ENCODE measurements around the gene ADAMTS15.

Gene ADAMTS15

DNA sequence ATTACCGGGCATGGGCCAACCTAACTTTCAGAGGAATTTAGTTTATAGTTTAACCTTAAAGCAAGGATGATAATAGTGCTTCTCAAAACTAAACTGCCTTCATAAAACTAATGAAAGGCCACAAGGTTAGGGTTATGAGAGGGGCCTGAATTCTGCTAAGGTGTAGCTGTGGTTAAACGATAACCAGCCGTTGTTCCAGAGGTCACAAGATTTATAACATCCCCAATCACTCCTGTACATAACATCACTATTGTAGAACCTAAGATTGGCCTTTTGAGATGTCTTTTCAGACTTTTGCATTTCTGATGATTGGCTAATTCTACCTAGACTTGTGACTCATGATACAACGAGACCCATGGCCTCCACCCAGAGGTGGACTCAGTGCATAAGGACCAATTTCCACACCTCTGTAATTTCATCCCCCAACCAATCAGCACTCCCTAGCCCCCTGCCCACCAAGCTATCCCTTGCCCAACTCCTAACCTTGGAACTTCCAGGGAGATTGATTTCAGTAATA, 69.8 kb downstream of the ADAMTS15 start:
- Histone ChIP-seq H3K4me3 (ENCODE audit: low read depth, low read length) (no peak overlapping the region), H3K36me3 (ENCODE audit: control insufficient read depth, insufficient read depth, low read length) (no peaks in the 10 kb centered on the region), H3K9ac (ENCODE audit: low read depth, low read length) (no peak overlapping the region), H3K4me1 (ENCODE audit: control insufficient read depth, insufficient read depth, low read length) (peaks cover 19% of the 10 kb centered on the region), H3K9me3 (ENCODE audit: control insufficient read depth, insufficient read depth, low read length) (no peaks in the 10 kb centered on the region), H3K27me3 (ENCODE audit: control insufficient read depth, insufficient read depth, low read length) (0 out of 2 replicates have a peak, but pooled peaks cover 2% of the 10 kb centered on the region), H3K27ac (ENCODE audit: low read depth, low read length) (no peak overlapping the region)

DNA sequence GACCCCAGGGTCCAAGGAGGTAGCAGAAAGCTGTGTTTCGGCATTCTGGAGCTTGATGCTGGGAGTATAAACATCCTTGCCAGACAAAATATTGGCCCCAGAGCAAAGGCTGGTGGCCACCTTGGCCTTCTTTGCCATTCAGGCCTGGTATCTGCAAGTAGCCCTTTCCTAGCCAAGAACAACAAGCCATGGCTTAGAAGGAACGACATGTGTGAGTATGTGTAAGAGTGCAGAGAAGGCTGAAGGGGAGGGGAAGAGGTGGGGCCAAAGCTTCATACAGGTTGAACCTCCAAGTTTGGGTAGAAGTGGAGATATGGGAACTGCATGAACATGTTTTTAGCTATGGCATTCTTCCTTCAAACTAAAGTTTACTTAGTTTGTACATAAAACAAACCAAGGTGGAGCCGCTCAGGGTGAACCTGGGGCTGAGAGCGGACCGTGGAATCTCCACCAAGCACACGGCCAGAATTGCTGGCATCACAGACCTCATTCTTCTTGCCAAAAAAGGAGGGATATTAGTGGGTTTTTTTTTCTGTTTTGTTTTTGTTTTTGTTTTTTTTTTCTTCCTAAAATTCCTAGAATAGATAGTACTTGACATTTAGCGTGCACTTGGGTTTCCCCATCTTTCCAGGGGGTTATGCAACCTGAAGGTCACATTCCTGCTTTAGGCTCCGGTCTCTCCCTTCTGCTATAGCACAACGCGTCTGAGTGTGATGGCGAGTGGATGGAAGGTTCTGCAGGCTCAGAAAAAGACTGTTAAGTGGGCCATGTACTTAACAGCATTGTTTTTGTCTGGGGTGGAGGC, 70.9 kb downstream of the ADAMTS15 start:
- Histone ChIP-seq H3K4me1 (ENCODE audit: control insufficient read depth, insufficient read depth, low read length) (peaks cover 26% of the 10 kb centered on the region), H3K27me3 (ENCODE audit: control insufficient read depth, insufficient read depth, low read length) (0 out of 2 replicates have a peak, but pooled peaks cover 4% of the 10 kb centered on the region), H3K9me3 (ENCODE audit: control insufficient read depth, insufficient read depth, low read length) (no peaks in the 10 kb centered on the region)

DNA sequence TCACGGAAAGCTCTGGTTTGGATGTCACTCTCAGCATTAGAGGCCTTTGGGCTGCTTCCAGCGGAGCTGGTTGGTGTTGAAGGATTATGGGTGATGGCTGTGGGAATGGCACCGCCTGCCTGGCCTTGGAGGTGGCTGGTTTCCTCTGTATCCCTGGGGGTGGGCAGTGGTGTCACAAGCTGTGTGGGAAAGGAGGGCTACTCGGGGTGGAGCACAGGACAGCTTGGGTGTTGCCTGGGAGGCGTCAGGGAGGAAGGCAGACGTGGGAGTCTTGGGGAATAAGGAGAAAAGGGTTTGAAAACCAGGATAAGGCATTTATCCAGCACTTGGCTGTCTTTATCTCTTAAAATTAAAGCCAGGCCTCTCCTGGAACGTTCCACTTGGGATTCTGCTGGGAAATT, 71.8 kb downstream of the ADAMTS15 start:
- Histone ChIP-seq H3K27me3 (ENCODE audit: control insufficient read depth, insufficient read depth, low read length) (0 out of 2 replicates have a peak, but pooled peaks cover 4% of the 10 kb centered on the region), H3K9me3 (ENCODE audit: control insufficient read depth, insufficient read depth, low read length) (no peaks in the 10 kb centered on the region), H3K4me1 (ENCODE audit: control insufficient read depth, insufficient read depth, low read length) (peaks cover 26% of the 10 kb centered on the region), H3K36me3 (ENCODE audit: control insufficient read depth, insufficient read depth, low read length) (no peaks in the 10 kb centered on the region), H3K9ac (ENCODE audit: low read depth, low read length) (no peak overlapping the region), H3K4me3 (ENCODE audit: low read depth, low read length) (no peak overlapping the region), H3K27ac (ENCODE audit: low read depth, low read length) (no peak overlapping the region)

More for the DNA sequence above, 70.9 kb downstream of the ADAMTS15 start:
- H3K27ac ChIP-seq (ENCODE audit: low read depth, low read length) = no peak overlapping the region
- no peak overlapping the region for H3K9ac ChIP-seq (ENCODE audit: low read depth, low read length)
- H3K4me3 ChIP-seq (ENCODE audit: low read depth, low read length) = no peak overlapping the region
- H3K36me3 ChIP-seq (ENCODE audit: control insufficient read depth, insufficient read depth, low read length) = no peaks in the 10 kb centered on the region

DNA sequence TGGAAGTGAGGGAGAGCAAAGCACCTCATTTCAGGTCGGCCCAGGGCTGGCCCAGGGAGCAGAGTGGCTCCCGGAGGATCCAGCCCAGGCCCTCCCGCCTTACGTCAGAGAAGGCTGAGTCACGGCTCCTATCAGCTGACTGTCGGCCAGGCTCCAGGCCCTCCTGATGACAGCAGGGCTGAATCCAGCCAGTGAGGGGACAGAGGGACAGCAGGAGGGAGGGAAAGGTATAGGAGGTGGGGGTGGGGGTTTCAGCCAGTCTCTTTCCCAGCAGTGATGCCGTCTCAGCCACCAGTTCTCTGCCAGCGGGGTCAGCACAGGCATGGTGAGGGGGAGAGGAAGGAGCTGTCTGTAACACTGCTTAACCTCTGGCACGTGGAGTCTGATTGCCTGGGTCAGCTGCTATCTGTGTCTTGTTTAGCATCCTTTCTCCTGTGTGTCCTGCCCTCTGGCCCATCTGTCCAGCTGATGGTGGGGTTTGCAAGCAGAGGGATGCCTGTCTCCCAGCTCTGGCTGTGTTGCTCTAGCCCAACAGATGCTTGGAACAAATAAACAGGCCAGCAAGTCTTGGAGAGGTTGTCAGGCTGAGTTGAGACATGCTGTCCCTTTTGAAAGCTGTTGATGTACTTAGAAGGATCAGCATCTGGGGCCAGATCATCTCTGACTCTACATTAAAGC, 74.0 kb downstream of the ADAMTS15 start:
- Histone ChIP-seq H3K9ac (ENCODE audit: low read depth, low read length) (no peak overlapping the region), H3K27ac (ENCODE audit: low read depth, low read length) (peak overlapping the region; percentile 21), H3K9me3 (ENCODE audit: control insufficient read depth, insufficient read depth, low read length) (no peaks in the 10 kb centered on the region), H3K36me3 (ENCODE audit: control insufficient read depth, insufficient read depth, low read length) (no peaks in the 10 kb centered on the region), H3K4me1 (ENCODE audit: control insufficient read depth, insufficient read depth, low read length) (peaks cover 15% of the 10 kb centered on the region), H3K4me3 (ENCODE audit: low read depth, low read length) (no peak overlapping the region), H3K27me3 (ENCODE audit: control insufficient read depth, insufficient read depth, low read length) (0 out of 2 replicates have a peak, but pooled peaks cover 4% of the 10 kb centered on the region)

DNA sequence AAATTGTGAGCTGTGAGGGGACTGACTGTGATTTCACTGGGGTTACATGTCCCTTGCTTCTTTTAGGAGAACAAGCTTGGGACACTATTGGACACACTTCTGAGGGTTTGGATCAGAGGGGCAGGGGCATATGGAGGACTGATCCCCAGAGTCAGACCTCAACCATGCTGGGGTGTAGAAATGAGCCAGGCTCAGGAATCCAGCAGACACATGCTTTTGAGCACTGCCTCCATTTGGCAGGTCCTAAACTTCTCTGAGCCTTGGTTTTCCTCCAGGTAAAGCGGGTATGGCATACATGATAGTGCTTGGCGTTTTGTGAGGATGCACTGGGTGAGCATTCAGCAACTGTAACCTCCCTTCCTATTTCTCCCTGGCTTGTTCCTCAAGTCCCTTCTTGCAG, 74.7 kb downstream of the ADAMTS15 start:
- Histone ChIP-seq H3K36me3 (ENCODE audit: control insufficient read depth, insufficient read depth, low read length) (no peaks in the 10 kb centered on the region), H3K4me1 (ENCODE audit: control insufficient read depth, insufficient read depth, low read length) (peaks cover 15% of the 10 kb centered on the region), H3K9me3 (ENCODE audit: control insufficient read depth, insufficient read depth, low read length) (no peaks in the 10 kb centered on the region), H3K9ac (ENCODE audit: low read depth, low read length) (no peak overlapping the region), H3K27ac (ENCODE audit: low read depth, low read length) (no peak overlapping the region), H3K4me3 (ENCODE audit: low read depth, low read length) (no peak overlapping the region), H3K27me3 (ENCODE audit: control insufficient read depth, insufficient read depth, low read length) (peaks cover 4% of the 10 kb centered on the region; the same call in 1 of the 2 replicates)

DNA sequence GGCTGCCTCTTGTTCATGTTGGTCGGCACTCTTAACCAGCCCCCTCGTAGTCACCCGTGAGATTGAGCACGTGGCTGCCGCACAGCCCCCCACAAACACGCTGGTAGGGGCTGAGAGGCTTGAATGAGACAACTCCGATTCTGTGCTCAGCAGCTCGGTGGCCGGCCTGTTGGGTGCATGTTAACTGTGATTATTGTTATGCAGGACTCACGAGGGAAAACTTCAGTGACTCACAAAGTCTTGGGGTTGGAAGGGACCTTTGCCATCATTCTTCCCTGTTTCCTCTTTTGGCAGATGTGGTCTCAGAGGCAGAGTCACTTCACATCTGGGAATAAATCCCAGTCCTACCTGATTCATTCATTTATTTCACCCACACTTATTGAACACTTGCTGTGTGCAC, 75.2 kb downstream of the ADAMTS15 start:
- no peak overlapping the region for H3K4me3 ChIP-seq (ENCODE audit: low read depth, low read length)
- no peaks in the 10 kb centered on the region for H3K36me3 ChIP-seq (ENCODE audit: control insufficient read depth, insufficient read depth, low read length)
- H3K4me1 ChIP-seq (ENCODE audit: control insufficient read depth, insufficient read depth, low read length) = peaks cover 15% of the 10 kb centered on the region
- no peaks in the 10 kb centered on the region for H3K9me3 ChIP-seq (ENCODE audit: control insufficient read depth, insufficient read depth, low read length)
- no peak overlapping the region for H3K9ac ChIP-seq (ENCODE audit: low read depth, low read length)
- H3K27me3 ChIP-seq (ENCODE audit: control insufficient read depth, insufficient read depth, low read length) = peaks cover 4% of the 10 kb centered on the region; the same call in 1 of the 2 replicates
- H3K27ac ChIP-seq (ENCODE audit: low read depth, low read length) = no peak overlapping the region

DNA sequence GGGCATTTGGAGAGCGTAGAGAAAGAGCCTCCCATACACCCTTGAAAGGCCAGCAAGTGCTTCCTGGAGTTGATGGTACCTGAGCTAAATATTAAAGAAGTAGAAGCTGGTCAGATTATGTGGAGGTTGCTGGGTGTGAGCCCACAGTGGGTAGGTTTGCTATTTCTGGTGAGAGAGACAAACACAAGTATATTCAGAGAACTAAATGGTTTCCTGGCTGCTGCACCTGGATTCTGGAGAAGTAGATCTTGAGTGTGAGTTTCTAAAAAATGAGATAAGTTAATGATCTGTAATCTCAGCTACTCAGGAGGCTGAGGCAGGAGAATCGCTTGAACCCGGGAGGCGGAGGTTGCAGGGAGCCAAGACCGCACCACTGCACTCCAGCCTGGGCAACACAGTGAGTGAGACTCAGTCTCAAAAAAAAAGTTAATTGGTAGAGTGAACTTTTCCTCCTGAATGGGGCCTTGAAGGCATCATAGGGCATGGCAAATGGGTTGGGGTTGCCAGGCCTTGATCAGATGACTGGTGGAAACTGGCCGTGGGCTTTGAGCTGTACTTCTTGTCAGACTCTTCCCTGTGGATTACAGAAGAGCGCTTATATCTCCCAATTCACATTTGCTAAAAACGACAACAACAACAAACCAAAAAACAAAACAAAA, 75.8 kb downstream of the ADAMTS15 start:
- no peak overlapping the region for H3K27ac ChIP-seq (ENCODE audit: low read depth, low read length)
- H3K4me1 ChIP-seq (ENCODE audit: control insufficient read depth, insufficient read depth, low read length) = peaks cover 15% of the 10 kb centered on the region

DNA sequence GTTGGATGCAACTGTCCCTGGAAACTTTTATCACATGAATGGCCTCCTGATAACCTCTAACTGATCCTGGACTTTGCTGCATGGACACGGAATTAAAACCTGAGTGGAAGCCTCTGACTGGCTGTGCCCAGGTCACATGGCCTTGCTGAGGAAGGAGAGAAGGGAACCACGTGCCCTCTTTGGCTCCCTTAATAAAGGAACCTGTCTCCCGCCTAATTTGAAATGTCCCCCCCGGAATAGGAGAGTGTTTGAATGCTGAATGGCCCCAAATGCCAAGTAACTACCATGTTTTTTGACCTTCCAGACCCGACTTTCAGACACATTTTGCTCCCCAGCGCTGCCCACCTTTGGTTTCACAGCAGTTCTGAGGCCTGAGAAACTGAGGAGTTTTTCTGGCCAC, 76.9 kb downstream of the ADAMTS15 start:
- Histone ChIP-seq H3K9ac (ENCODE audit: low read depth, low read length) (no peak overlapping the region), H3K36me3 (ENCODE audit: control insufficient read depth, insufficient read depth, low read length) (no peaks in the 10 kb centered on the region), H3K4me3 (ENCODE audit: low read depth, low read length) (no peak overlapping the region), H3K4me1 (ENCODE audit: control insufficient read depth, insufficient read depth, low read length) (peaks cover 15% of the 10 kb centered on the region), H3K27ac (ENCODE audit: low read depth, low read length) (no peak overlapping the region), H3K9me3 (ENCODE audit: control insufficient read depth, insufficient read depth, low read length) (no peaks in the 10 kb centered on the region), H3K27me3 (ENCODE audit: control insufficient read depth, insufficient read depth, low read length) (peaks cover 4% of the 10 kb centered on the region; the same call in 1 of the 2 replicates)

More for the DNA sequence above, 75.8 kb downstream of the ADAMTS15 start:
- no peaks in the 10 kb centered on the region for H3K36me3 ChIP-seq (ENCODE audit: control insufficient read depth, insufficient read depth, low read length)
- no peak overlapping the region for H3K4me3 ChIP-seq (ENCODE audit: low read depth, low read length)
- H3K9ac ChIP-seq (ENCODE audit: low read depth, low read length) = no peak overlapping the region
- no peaks in the 10 kb centered on the region for H3K9me3 ChIP-seq (ENCODE audit: control insufficient read depth, insufficient read depth, low read length)
- peaks cover 4% of the 10 kb centered on the region; the same call in 1 of the 2 replicates for H3K27me3 ChIP-seq (ENCODE audit: control insufficient read depth, insufficient read depth, low read length)

All from HUES48 (cell line).